OCI-LY1 (cell line): ENCODE measurements around the gene SFTA2.
"Not testable (repeated sequence)": the region's sequence is repeated elsewhere in the genome, so short reads cannot be mapped to it uniquely, and the experiment has no call there.

ENCODE experiments used
- H2AFZ ChIP-seq: fragments of 200-600 bp; sonication (generic), shearing (Covaris generic); 2 replicates; pipeline ENCODE4 v1.6.0; 2014; ENCODE audit warnings: antibody characterized with exemption, mild to moderate bottlenecking, low read length
- H3F3A ChIP-seq: fragments of 200-600 bp; sonication (generic), shearing (Covaris generic); 2 replicates; pipeline ENCODE4 v1.6.0; 2014; ENCODE audit warnings: mild to moderate bottlenecking, antibody characterized with exemption, low read length, moderate library complexity; ENCODE audit not compliant: insufficient read depth
- H3K27ac ChIP-seq: fragments of 200-600 bp; sonication (generic); 2 replicates; pipeline ENCODE4 v1.5.1; 2014; ENCODE audit warnings: low read length, mixed run types, mild to moderate bottlenecking, low read depth; ENCODE audit not compliant: poor library complexity, severe bottlenecking
- H3K27me3 ChIP-seq: fragments of 200-600 bp; sonication (generic); 2 replicates; pipeline ENCODE4 v1.6.0; 2014; ENCODE audit warnings: antibody characterized with exemption, mild to moderate bottlenecking, low read length, moderate library complexity; ENCODE audit not compliant: insufficient read depth
- H3K36me3 ChIP-seq: fragments of 200-600 bp; sonication (generic); 2 replicates; pipeline ENCODE4 v1.6.1; 2014; ENCODE audit warnings: mild to moderate bottlenecking, antibody characterized with exemption, low read length, moderate library complexity, mixed read lengths; ENCODE audit not compliant: insufficient read depth
- H3K4me1 ChIP-seq: fragments of 200-600 bp; sonication (generic); 2 replicates; pipeline ENCODE4 v1.5.1; 2014; ENCODE audit warnings: mild to moderate bottlenecking, low read length, moderate library complexity; ENCODE audit not compliant: insufficient read depth, severe bottlenecking
- H3K4me2 ChIP-seq: fragments of 200-600 bp; sonication (generic), shearing (Covaris generic); 2 replicates; pipeline ENCODE4 v1.6.1; 2014; ENCODE audit warnings: low read length
- H3K4me3 ChIP-seq: fragments of 200-600 bp; sonication (generic); 2 replicates; pipeline ENCODE4 v1.5.1; 2014; ENCODE audit warnings: low read length, low read depth, mild to moderate bottlenecking, mixed read lengths; ENCODE audit not compliant: poor library complexity, severe bottlenecking
- H3K79me2 ChIP-seq: fragments of 200-600 bp; shearing (Covaris generic); 2 replicates; pipeline ENCODE4 v1.6.1; 2016; ENCODE audit warnings: mixed run types, low read length, mixed read lengths; ENCODE audit not compliant: insufficient read depth
- H3K9ac ChIP-seq: fragments of 200-600 bp; sonication (generic), shearing (Covaris generic); 2 replicates; pipeline ENCODE4 v1.6.1; 2014; ENCODE audit warnings: mild to moderate bottlenecking, low read length, mixed read lengths
- H3K9me2 ChIP-seq: fragments of 200-600 bp; sonication (generic), shearing (Covaris generic); 2 replicates; pipeline ENCODE4 v1.6.1; 2014; ENCODE audit warnings: low read depth, mild to moderate bottlenecking, low read length, mixed read lengths
- H3K9me3 ChIP-seq: fragments of 200-600 bp; shearing (Covaris generic); 2 replicates; pipeline ENCODE4 v1.6.1; 2014; ENCODE audit warnings: low read length, mixed read lengths
- H4K20me1 ChIP-seq: fragments of 200-600 bp; sonication (generic), shearing (Covaris generic); 2 replicates; pipeline ENCODE4 v1.6.0; 2016; ENCODE audit warnings: mild to moderate bottlenecking, low read length; ENCODE audit not compliant: insufficient read depth
- EZH2 ChIP-seq: fragments of 200-600 bp; sonication (generic), shearing (Covaris generic); IDR thresholded peaks from 2 replicates; pipeline ENCODE4 v1.8.0; 2017; ENCODE audit warnings: borderline replicate concordance, mixed run types, mild to moderate bottlenecking, antibody characterized with exemption, low read length, moderate library complexity, mixed read lengths
- TF ChIP-seq, protein P1 (sequence below): fragments of 200-600 bp; sonication (generic), shearing (Covaris generic); IDR thresholded peaks from 2 replicates; pipeline ENCODE4 v1.5.1; 2017; ENCODE audit warnings: mild to moderate bottlenecking, antibody characterized with exemption, low read length, moderate library complexity, mixed read lengths

SFTA2 gene

DNA sequence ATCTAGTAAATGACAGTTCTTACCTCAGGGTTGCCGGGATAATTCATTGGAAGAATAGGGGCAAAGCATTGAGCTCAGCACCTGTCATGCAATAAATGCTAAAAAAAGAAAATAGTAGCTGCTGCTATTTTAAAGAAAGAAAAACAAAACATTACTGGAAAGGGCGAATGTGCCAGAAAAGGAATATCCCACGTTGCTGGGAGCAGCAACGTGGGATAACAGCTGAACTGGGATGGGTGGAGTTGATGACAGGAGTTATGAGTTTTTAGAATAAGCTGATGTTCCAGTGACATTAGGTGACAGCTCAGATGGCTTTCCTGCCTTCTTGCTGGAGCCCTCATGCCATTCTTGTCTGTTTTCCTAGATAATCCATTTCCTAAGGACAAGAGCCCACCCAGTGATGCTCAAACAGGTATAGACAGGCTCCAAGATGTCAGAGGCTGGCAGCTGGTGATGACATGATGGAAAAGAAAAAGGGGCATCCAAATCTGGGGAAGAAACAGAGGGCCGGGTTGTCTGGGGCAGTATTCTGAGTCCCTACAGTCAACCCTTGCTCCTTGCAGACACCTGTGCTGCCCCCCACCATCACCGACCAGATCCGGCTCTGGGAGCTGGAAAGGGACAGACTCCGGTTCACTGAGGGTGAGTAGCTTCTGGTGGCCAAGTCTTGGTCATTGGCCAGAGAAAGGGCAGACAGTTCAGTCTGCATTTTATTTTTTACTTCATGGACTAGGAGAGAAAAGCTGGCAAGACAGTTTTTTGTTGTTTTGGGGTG, 19.0 kb downstream of the SFTA2 start:
- H3K4me2 ChIP-seq: peak overlapping the region; percentile 95
- H3K36me3 ChIP-seq: peaks cover 27% of the 10 kb centered on the region
- H2AFZ ChIP-seq: no peak overlapping the region
- no peaks in the 10 kb centered on the region for H3K79me2 ChIP-seq
- H3K27ac ChIP-seq: no peak overlapping the region
- peak overlapping the region; percentile 83; the same call in 1 of the 2 replicates for H3K9ac ChIP-seq
- H3K9me3 ChIP-seq: no peaks in the 10 kb centered on the region
- no peak overlapping the region for H3K4me3 ChIP-seq
- no peaks in the 10 kb centered on the region for H3K9me2 ChIP-seq
- no peak for TF ChIP-seq EZH2
- TF ChIP-seq, protein P1, sequence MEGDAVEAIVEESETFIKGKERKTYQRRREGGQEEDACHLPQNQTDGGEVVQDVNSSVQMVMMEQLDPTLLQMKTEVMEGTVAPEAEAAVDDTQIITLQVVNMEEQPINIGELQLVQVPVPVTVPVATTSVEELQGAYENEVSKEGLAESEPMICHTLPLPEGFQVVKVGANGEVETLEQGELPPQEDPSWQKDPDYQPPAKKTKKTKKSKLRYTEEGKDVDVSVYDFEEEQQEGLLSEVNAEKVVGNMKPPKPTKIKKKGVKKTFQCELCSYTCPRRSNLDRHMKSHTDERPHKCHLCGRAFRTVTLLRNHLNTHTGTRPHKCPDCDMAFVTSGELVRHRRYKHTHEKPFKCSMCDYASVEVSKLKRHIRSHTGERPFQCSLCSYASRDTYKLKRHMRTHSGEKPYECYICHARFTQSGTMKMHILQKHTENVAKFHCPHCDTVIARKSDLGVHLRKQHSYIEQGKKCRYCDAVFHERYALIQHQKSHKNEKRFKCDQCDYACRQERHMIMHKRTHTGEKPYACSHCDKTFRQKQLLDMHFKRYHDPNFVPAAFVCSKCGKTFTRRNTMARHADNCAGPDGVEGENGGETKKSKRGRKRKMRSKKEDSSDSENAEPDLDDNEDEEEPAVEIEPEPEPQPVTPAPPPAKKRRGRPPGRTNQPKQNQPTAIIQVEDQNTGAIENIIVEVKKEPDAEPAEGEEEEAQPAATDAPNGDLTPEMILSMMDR: no peak
- no peaks in the 10 kb centered on the region for H3F3A ChIP-seq
- no peaks in the 10 kb centered on the region for H4K20me1 ChIP-seq
- H3K27me3 ChIP-seq: no peaks in the 10 kb centered on the region
- peaks cover 32% of the 10 kb centered on the region for H3K4me1 ChIP-seq

DNA sequence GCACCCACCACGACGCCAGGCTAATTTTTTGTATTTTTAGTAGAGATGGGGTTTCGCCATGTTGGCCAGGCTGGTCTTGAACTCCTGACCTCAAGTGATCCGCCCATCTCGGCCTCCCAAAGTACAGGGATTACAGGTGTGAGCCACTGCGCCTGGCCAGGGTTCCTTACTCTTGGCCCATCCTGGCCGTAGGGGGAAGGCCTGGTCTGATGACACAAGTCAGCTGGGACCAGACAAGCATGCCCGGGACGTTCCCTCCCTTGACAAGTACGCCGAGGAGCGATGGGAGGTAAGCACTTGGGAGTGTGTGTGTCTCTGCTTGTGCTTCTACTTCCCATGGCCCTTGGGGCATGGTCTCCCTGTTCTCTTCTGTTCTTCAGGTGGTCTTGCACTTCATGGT, 21.5 kb downstream of the SFTA2 start:
- H3K27me3 ChIP-seq, H3K36me3 ChIP-seq, H2AFZ ChIP-seq, H3F3A ChIP-seq, H3K27ac ChIP-seq, H3K79me2 ChIP-seq, H4K20me1 ChIP-seq, H3K4me3 ChIP-seq, H3K4me2 ChIP-seq, H3K9me3 ChIP-seq, H3K9ac ChIP-seq, H3K9me2 ChIP-seq: not testable (repeated sequence)
- H3K4me1 ChIP-seq: peaks cover 26% of the 10 kb centered on the region

DNA sequence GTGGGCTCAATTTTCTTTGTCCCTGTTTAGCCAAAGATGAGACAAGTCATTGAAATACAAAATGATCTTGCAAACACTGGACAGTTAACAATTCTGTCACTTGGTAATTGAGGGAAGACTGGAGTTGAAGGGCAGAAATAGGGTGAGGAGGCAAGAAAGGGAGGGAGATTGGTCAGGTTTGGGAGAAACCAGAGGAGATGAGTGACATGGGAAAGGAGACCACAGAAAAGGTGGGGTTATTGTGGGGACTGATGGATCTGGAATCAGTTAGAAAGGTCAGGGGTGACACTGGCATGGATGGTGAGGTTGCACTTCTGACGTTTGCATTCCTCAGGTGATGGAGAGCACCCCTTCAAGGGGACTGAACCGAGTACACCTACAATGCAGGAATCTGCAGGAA, 23.3 kb downstream of the SFTA2 start:
- peak overlapping the region; percentile 73 for H3K4me3 ChIP-seq
- TF ChIP-seq, protein P1: no peak
- TF ChIP-seq EZH2: no peak
- H3K4me2 ChIP-seq: peak overlapping the region; percentile 78
- H3K36me3 ChIP-seq: peaks cover 5% of the 10 kb centered on the region; the same call in 1 of the 2 replicates
- H3K27ac ChIP-seq: no peak overlapping the region
- H2AFZ ChIP-seq: no peak overlapping the region
- H3K79me2 ChIP-seq: no peaks in the 10 kb centered on the region
- no peaks in the 10 kb centered on the region for H3F3A ChIP-seq
- H3K4me1 ChIP-seq: peaks cover 15% of the 10 kb centered on the region
- no peaks in the 10 kb centered on the region for H3K27me3 ChIP-seq
- H4K20me1 ChIP-seq: no peaks in the 10 kb centered on the region
- peak overlapping the region; percentile 82 for H3K9ac ChIP-seq
- H3K9me2 ChIP-seq: no peaks in the 10 kb centered on the region
- H3K9me3 ChIP-seq: no peaks in the 10 kb centered on the region
